NCI-H748 (cell line): ENCODE data around the gene ERP29.
A peak's percentile ranks its signal among the peaks of the same experiment; 100 is the strongest.
"Not testable (repeated sequence)": the region's sequence is repeated elsewhere in the genome, so short reads cannot be mapped to it uniquely, and the experiment has no call there.

Experiments
- DNase-seq: peaks from one replicate; lab custom pipeline; 2025; ENCODE audit not compliant: unreplicated experiment; lab: John Stamatoyannopoulos, UW

ERP29 gene

GRCh38 chr12:112012775-112013600, at the start of gene ERP29, which contains the start of gene TMEM116:
Gene ERP29 (plus strand): TSS chr12:112013426. CDS start chr12:112013466, 40 bp downstream.
Gene TMEM116 (minus strand): TSS chr12:112013165. CDS start chr12:112005270, 7,895 bp downstream.
- DNase-seq: peak; percentile 98

GRCh38 chr12:111964935-111965334, 48.3 kb upstream of the ERP29 start:
- DNase-seq: no peak

- no peak for DNase-seq
These were observed 41.4 kb upstream of the ERP29 start for GRCh38 chr12:111971800-111972199.

GRCh38 chr12:111975161-111975931, 37.9 kb upstream of the ERP29 start:
- no peak for DNase-seq

GRCh38 chr12:111976291-111976690, 36.9 kb upstream of the ERP29 start:
- peak; percentile 12 for DNase-seq

- no peak for DNase-seq
These were observed 36.4 kb upstream of the ERP29 start for GRCh38 chr12:111976860-111977259.

- no peak for DNase-seq
These were observed 34.7 kb upstream of the ERP29 start for GRCh38 chr12:111978545-111978944.

- no peak for DNase-seq
These were observed 32.6 kb upstream of the ERP29 start for GRCh38 chr12:111980598-111980997.

GRCh38 chr12:111981987-111982386, 31.2 kb upstream of the ERP29 start:
- DNase-seq: no peak

GRCh38 chr12:111984820-111985219, 28.4 kb upstream of the ERP29 start:
- DNase-seq: no peak

GRCh38 chr12:111991535-111991934, 21.7 kb upstream of the ERP29 start:
- DNase-seq: no peak

GRCh38 chr12:111991946-111992345, 21.3 kb upstream of the ERP29 start:
- no peak for DNase-seq

- no peak for DNase-seq
These were observed 20.8 kb upstream of the ERP29 start for GRCh38 chr12:111992464-111992863.

- DNase-seq: no peak
These were observed 19.7 kb upstream of the ERP29 start for GRCh38 chr12:111993292-111994150.

GRCh38 chr12:111994211-111995111, 18.8 kb upstream of the ERP29 start:
- peak; percentile 21 for DNase-seq

- DNase-seq: no peak
These were observed 17.3 kb upstream of the ERP29 start for GRCh38 chr12:111995782-111996480.

- DNase-seq: no peak
These were observed 15.9 kb upstream of the ERP29 start for GRCh38 chr12:111997300-111997699.

- DNase-seq: no peak
These were observed 15.2 kb upstream of the ERP29 start for GRCh38 chr12:111998015-111998414.

GRCh38 chr12:111999129-111999528, 14.1 kb upstream of the ERP29 start:
- DNase-seq: not testable (repeated sequence)
